CD4-positive, alpha-beta T cell treated with Interleukin-1 beta for 1 hour (primary cell): ENCODE data around the gene PARP3.
"Not testable (repeated sequence)": the region's sequence is repeated elsewhere in the genome, so short reads cannot be mapped to it uniquely, and the experiment has no call there.

Experiments used
- DNase-seq, 2 donors: peaks; one replicate each; pipeline ENCODE4 v3.0.0-alpha.2; 2020 to 2022

The PARP3 gene

GRCh38 chr3:51941798-51942602, at the start of gene PARP3, which contains the start of gene RRP9:
Gene PARP3 (plus strand): TSS chr3:51942363. CDS start chr3:51943356, 993 bp downstream.
Gene RRP9 (minus strand): TSS chr3:51941904. CDS start chr3:51941867, 37 bp downstream.
- DNase-seq = peak; percentile 100

DNA sequence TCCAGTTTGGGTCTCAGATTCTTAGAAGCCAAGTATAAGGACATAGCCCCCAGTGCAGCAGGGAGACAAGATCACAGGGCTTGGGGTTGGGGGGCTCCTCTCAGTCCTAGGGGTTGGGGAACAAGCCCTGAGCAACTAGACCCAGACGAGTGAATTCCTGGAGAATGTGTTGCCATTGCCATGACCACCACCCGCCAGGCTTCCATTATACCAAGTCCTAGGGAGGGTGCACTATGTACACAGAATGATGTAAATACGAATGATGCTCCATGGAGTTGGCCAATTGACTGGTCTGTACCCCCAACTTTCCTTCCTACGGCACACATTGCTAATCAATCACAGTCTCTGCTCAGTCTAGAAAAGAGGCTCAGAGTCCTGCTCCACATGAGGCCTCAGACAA, 47.8 kb upstream of the PARP3 start:
- DNase-seq = no peak

- DNase-seq = no peak
These were observed 47.2 kb upstream of the PARP3 start for GRCh38 chr3:51894939-51895338.

- DNase-seq = no peak
These were observed 45.4 kb upstream of the PARP3 start for GRCh38 chr3:51896607-51897305.

- DNase-seq = no peak
These were observed 44.8 kb upstream of the PARP3 start for GRCh38 chr3:51897391-51897790.

GRCh38 chr3:51900043-51900442, 42.1 kb upstream of the PARP3 start:
- DNase-seq = not testable (repeated sequence)

DNA sequence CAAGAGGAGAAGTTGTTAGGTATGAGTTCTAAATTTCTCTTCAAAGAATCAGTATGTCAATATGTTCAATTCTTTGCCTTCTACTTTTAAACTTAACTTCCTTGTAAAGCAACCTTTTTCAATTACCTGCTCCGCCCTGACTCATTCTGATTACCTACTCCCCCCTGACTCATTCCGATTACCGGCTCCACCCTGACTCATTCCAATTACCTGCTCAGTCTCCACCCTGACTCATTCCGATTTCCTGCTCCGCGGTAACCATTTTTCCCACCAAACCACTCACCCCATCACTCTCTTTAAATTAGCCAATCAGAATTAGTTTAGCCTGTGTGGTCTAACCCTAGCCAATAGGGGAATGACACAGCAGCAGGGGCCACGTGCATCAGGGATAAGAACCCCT, 39.8 kb upstream of the PARP3 start:
- not testable (repeated sequence) for DNase-seq

GRCh38 chr3:51904034-51904823, 37.9 kb upstream of the PARP3 start:
- DNase-seq = no peak

DNA sequence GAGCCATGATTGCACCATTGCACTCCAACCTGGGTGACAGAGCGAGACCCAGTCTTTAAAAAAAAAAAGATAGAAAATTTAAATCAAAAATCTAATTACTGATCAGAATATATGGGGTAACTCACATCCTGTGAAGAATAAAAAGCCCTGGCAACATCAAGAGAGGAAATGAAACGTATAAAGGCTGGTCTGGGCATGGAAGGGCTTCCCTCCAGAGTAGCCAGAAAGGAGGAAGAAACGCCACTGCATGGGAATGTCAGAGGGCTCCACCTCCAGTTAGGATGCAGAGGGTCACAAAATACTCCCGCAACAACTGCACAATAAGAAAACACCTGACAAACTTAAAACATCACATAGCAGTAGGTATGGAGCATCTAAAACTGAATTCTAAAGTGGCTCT, 34.1 kb upstream of the PARP3 start:
- DNase-seq = no peak

GRCh38 chr3:51916418-51916817, 25.7 kb upstream of the PARP3 start:
- DNase-seq = no peak

DNA sequence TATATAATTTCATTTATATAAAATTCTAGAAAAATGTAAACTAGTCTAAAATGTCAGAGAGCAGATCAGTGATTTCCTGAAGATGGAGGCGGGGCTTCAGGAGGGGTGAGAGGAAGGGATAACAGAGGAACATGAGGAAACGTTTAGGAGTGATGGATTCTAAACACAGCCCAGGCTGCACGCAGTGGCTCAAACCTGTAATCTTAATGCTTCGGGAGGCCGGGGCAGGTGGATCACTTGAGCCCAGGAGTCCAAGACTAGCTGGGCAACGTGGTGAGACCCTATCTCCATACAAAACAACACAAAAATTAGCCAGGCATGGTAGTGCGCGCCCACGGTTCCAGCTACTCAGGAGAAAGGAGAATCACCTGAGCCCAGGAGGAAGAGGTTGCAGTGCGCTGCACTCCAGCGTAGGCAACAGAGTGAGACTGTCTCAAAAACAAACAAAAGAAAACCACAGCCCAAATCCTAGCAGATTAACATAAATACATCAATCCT, 21.0 kb upstream of the PARP3 start:
- no peak for DNase-seq

DNA sequence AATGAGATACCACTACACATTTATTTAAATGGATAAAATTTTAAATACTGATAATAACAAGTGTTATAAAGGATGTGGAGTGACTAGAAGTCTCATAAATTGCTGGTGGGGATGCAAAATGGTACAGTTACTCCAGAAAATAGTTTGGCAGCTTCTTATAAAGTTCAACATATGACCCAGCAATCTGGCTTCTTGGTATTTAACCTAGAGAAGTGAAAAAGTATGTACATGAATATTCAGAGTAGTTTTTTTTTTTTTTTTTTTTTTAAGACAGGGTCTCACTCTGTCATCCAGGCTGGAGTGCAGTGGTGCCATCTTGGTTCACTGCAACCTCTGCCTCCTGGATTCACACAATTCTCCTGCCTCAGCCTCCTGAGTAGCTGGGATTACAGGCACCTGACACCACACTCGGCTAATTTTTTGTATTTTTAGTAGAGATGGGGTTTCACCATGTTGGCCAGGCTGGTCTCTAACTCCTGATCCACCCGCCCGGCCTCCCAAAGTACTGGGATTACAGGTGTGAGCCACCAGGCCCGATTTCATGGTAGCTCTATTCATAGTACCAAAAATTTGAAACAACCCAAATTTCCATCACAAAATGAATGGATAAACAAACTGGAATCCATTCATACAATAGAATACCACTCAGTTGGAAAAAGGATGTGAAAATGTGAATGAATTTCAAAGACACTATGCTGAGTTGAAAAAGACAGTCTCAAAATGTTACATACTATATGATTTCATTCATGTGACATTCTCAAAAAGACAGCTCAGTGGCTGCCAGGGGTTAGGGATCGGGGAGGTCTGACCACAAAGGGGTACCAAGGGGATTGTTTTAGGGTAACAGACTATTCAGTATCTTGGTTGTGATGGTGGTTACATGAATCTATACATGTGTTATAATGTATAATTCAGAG, 14.8 kb upstream of the PARP3 start:
- DNase-seq = no peak

DNA sequence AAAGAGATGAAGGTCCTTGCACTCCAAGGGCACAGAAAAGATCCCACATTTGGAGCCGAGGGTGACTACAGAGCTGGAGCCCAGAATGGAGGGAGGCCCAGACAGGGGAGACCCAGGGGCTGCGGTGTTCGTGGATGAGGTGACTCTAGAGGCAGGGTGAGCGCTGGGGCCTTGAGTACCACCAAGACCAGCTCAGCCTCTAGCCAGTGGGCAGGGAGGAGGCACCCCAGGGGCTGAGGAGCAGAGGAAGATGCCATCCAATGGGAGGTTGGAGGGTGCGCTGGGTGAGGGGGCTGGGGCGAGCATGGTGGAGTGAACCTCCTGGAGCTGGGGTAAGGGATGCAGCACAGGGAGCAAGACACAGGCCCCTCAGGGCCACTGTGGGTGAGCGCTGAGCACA, 13.7 kb upstream of the PARP3 start:
- DNase-seq = no peak

DNA sequence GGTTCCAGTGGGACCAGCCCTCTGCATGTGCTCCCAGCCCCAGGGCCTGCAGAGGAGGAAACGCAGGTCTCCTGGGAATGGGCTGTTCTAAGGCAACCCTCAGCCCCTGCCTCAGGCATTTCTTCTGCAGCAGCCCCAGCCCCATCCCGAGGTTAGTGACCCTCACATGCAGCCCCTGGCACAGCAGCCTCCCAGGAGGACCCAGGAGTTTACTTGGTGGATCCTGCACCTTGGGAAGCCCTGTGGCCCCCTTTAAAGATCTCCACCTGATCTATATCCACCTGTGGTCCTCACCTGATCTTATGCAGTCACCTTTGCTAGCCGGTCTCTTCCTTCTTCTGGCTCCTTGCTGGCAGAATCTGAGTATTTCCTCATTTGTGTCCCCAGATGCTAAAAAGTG, 13.2 kb upstream of the PARP3 start:
- not testable (repeated sequence) for DNase-seq

DNA sequence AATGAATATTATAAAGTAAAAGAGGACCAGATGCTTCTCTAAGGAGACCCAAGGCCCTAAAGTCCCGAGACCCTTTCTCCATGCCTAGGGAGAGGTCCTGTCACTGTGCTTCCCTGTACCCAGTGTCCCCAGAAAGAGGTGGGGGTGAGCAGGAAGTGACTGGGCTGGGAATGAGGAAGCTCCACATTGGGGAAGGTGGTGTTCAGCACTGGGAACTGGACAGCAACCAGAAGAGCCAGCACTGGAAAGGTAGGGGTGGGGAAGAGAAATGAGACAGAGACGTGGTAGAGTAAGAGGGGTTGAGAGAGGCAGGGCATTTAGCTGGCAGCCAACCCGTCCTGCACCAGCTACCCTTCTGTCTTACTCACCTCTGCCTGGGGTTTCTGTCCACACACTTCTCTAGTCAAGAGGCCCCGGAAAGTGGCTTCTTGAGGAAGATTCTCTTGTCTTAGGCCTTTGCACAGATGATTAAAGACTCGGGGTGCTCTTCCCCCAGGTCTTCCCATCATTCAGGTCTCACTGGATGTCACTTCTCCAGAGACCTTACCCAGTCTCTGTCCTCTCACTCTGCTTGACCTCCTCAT, 12.7 kb upstream of the PARP3 start:
- no peak for DNase-seq

DNA sequence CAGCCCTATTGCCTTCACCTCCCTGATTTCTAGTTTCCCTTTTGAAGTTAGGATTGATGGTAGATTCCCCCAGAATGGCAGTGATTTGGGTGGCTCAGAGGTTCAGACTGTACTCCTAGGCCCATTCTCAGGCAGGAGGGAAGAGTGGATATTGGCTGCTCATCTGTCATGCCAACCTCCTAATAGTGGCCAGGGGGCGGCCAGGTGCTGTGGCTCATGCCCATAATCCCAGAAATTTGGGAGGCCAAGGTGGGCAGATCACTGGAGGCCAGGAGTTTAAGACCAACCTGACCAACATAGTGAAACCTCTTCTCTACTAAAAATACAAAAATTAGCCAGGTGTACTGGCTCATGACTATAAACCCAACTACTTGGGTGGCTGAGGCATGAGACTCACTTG, 11.7 kb upstream of the PARP3 start:
- no peak for DNase-seq

GRCh38 chr3:51931756-51932155, 10.4 kb upstream of the PARP3 start:
- no peak for DNase-seq

- no peak for DNase-seq
These were observed 9.4 kb upstream of the PARP3 start for GRCh38 chr3:51932471-51933370.

- DNase-seq = no peak
These were observed 8.6 kb upstream of the PARP3 start for GRCh38 chr3:51933471-51934138.
